HG03520 (cell line): ENCODE measurements around the gene CFAP161.
"Not testable (repeated sequence)": the region's sequence is repeated elsewhere in the genome, so short reads cannot be mapped to it uniquely, and the experiment has no call there.

Experiments used
- ATAC-seq: cut with Tn5 transposase; IDR thresholded peaks from one replicate; pipeline ENCODE4 v1.9.1; 2021; ENCODE audit warnings: mild to moderate bottlenecking, moderate library complexity; ENCODE audit not compliant: unreplicated experiment

CFAP161 gene

GRCh38 chr15:81157195-81157938 lies 23.3 kb downstream of the CFAP161 start:
- ATAC-seq = no peak

- no peak for ATAC-seq
Observed at GRCh38 chr15:81157939-81158223, 23.8 kb downstream of the CFAP161 start.

- not testable (repeated sequence) for ATAC-seq
Observed at GRCh38 chr15:81158561-81158960, 24.5 kb downstream of the CFAP161 start.

GRCh38 chr15:81160312-81161159 lies 26.5 kb downstream of the CFAP161 start:
- no peak for ATAC-seq

GRCh38 chr15:81161160-81161673 lies 27.1 kb downstream of the CFAP161 start:
- no peak for ATAC-seq

- no peak for ATAC-seq
Observed at GRCh38 chr15:81161851-81162250, 27.8 kb downstream of the CFAP161 start.

GRCh38 chr15:81163961-81164800 lies 30.1 kb downstream of the CFAP161 start:
- ATAC-seq = no peak

GRCh38 chr15:81165535-81165934 lies 31.5 kb downstream of the CFAP161 start:
- ATAC-seq = no peak

GRCh38 chr15:81166636-81167305 lies 32.7 kb downstream of the CFAP161 start:
- no peak for ATAC-seq

GRCh38 chr15:81168131-81168526 lies 34.1 kb downstream of the CFAP161 start:
- no peak for ATAC-seq

GRCh38 chr15:81168644-81169043 lies 34.6 kb downstream of the CFAP161 start:
- no peak for ATAC-seq

GRCh38 chr15:81170511-81170910 lies 36.4 kb downstream of the CFAP161 start:
- ATAC-seq = no peak

GRCh38 chr15:81171286-81171685 lies 37.2 kb downstream of the CFAP161 start:
- ATAC-seq = no peak

GRCh38 chr15:81174125-81174791 lies 40.2 kb downstream of the CFAP161 start:
- no peak for ATAC-seq

- ATAC-seq = no peak
Observed at GRCh38 chr15:81174792-81175327, 40.8 kb downstream of the CFAP161 start.

- no peak for ATAC-seq
Observed at GRCh38 chr15:81175496-81175895, 41.4 kb downstream of the CFAP161 start.

- no peak for ATAC-seq
Observed at GRCh38 chr15:81176291-81176893, 42.3 kb downstream of the CFAP161 start.

- no peak for ATAC-seq
Observed at GRCh38 chr15:81178365-81178764, 44.3 kb downstream of the CFAP161 start.

GRCh38 chr15:81181220-81181619 lies 47.1 kb downstream of the CFAP161 start:
- ATAC-seq = no peak
